Testis (tissue), 5 donors: ENCODE results near the gene CARD18. TPM values are rescaled to one million over a fixed set of nuclear protein-coding genes. Genes with fewer than 3 reads are reported as not detected.

Experiments used
- DNase-seq: peaks from one replicate; pipeline ENCODE4 v3.0.0-alpha.2; 2019
- H3K27ac ChIP-seq, 2 donors: fragments of 200-600 bp; sonication (generic); one replicate each; pipeline ENCODE4 v1.5.1; 2019
- H3K27me3 ChIP-seq: fragments of 200-600 bp; sonication (generic); one replicate; pipeline ENCODE4 v1.5.1; 2019
- H3K36me3 ChIP-seq: fragments of 200-600 bp; sonication (generic); one replicate; pipeline ENCODE4 v1.5.1; 2017; ENCODE audit warnings: low read depth; ENCODE audit errors: missing control alignments
- H3K4me1 ChIP-seq: fragments of 200-600 bp; sonication (generic); one replicate; pipeline ENCODE4 v1.5.1; 2019
- H3K4me3 ChIP-seq, 2 donors: fragments of 200-600 bp; sonication (generic); one replicate each; pipeline ENCODE4 v1.5.1; 2017 to 2019
- H3K9me3 ChIP-seq: fragments of 200-600 bp; sonication (generic); one replicate; pipeline ENCODE4 v1.5.1; 2017
- CTCF ChIP-seq, 3 experiments: fragments of 450-650 bp in 2 of 3; fragments of 200-600 bp in 1 of 3; sonication (generic) in 1 of 3; IDR thresholded peaks; one replicate each; pipeline ENCODE4 v1.5.1; 2016 to 2019; ENCODE audit warnings: antibody characterized with exemption in 3 of 3, mild to moderate bottlenecking in 2 of 3, moderate library complexity in 1 of 3
- POLR2A ChIP-seq: fragments of 450-650 bp; IDR thresholded peaks from one replicate; pipeline ENCODE4 v1.6.1; 2017; ENCODE audit warnings: antibody characterized with exemption, mild to moderate bottlenecking, moderate library complexity
- WGBS, 2 donors: methylation state at CpG; one replicate each; pipeline ENCODE4 v1.1.5; 2018; 5-methylcytosine and 5-hydroxymethylcytosine counted together
- intact Hi-C: fragments of 100-400 bp; cut with DNase I; formaldehyde crosslinking; loops from one replicate; pipeline ENCODE4 v1.15.1; 2023; ENCODE audit warnings: low total_unique reads
- long read RNA-seq, 2 donors: transcript quantifications; one replicate each; lab custom pipeline, GENCODE V29; 2026
- polyA plus RNA-seq: library from polyadenylated mRNA; stranded (reverse); fragments of 350-450 nt; fragmentation: Illumina TruSeq; extraction: RNeasy Lipid Tissue Mini Kit (QIAGEN cat#74804); gene quantifications from one replicate; pipeline ENCODE4 v1.2.3, GENCODE V29; 2014; ENCODE audit warnings: low read depth, low replicate concordance; ENCODE audit not compliant: insufficient read depth
- total RNA-seq, 2 donors: library from RNA; depleted of rRNA; stranded (reverse); fragments of >200 nt; gene quantifications; one replicate each; pipeline ENCODE4 v1.2.3, GENCODE V29; 2016

The CARD18 gene
- total RNA-seq (1 to 10 TPM in 1 of 2 donors, under 1 TPM in 1; 0.81 to 2.3 TPM), polyA plus RNA-seq (0.92 TPM)
- long read RNA-seq, donor 1: 0 reads
- long read RNA-seq, donor 2: 0 reads

- Histone ChIP-seq H3K4me3 (no peak within 1 kb of the TSS), H3K36me3 (no peaks in the 10 kb centered on the region), H3K27ac (no peak within 1 kb of the TSS), H3K9me3 (no peaks in the 10 kb centered on the region), H3K4me1 (no peaks in the 10 kb centered on the region), H3K27me3 (no peaks in the 10 kb centered on the region)
- intact Hi-C loops: no loop called here
- TF ChIP-seq CTCF (IDR thresholded peaks at IDR 0.05): no peak
- TF ChIP-seq POLR2A: no peak
- 80 to 86% methylated on average over 2 of the region's 2 CpGs for WGBS, 2 donors
- DNase-seq: no peak
Observed at GRCh38 chr11:105139669-105140068, at the start of gene CARD18. TSS of gene CARD18 (minus strand) at chr11:105139769. CDS start at chr11:105139726, 43 bp downstream.

- Histone ChIP-seq H3K9me3 (no peaks in the 10 kb centered on the region), H3K27me3 (no peaks in the 10 kb centered on the region), H3K27ac (no peak overlapping the region), H3K4me1 (no peaks in the 10 kb centered on the region), H3K36me3 (no peaks in the 10 kb centered on the region), H3K4me3 (no peak overlapping the region)
- intact Hi-C loops: no loop called here
- 76 to 91% methylated on average over 1 of the region's 1 CpG for WGBS, 2 donors
- no peak for DNase-seq
- no peak for TF ChIP-seq CTCF (IDR thresholded peaks at IDR 0.05)
- TF ChIP-seq POLR2A: no peak
Observed at GRCh38 chr11:105183987-105184386, 44.4 kb upstream of the CARD18 start.

- no peak for DNase-seq
- Histone ChIP-seq H3K4me1 (no peaks in the 10 kb centered on the region), H3K4me3 (no peak overlapping the region), H3K9me3 (no peaks in the 10 kb centered on the region), H3K27me3 (no peaks in the 10 kb centered on the region), H3K27ac (no peak overlapping the region), H3K36me3 (no peaks in the 10 kb centered on the region)
- WGBS, 2 donors: 66 to 70% methylated on average over 3 of the region's 3 CpGs
- intact Hi-C loops: no loop called here
- no peak for TF ChIP-seq POLR2A
- TF ChIP-seq CTCF (IDR thresholded peaks at IDR 0.05): no peak
Observed at GRCh38 chr11:105183426-105183825, 43.9 kb upstream of the CARD18 start.

GRCh38 chr11:105181521-105181920 is 42.0 kb upstream of the CARD18 start:
- WGBS, 2 donors: 79 to 91% methylated on average over 1 of the region's 1 CpG
- no peaks in the 10 kb centered on the region for H3K36me3 ChIP-seq
- intact Hi-C loops: no loop called here
- TF ChIP-seq POLR2A (no peak), CTCF (IDR thresholded peaks at IDR 0.05) (no peak)
- H3K27ac ChIP-seq: no peak overlapping the region
- no peaks in the 10 kb centered on the region for H3K27me3 ChIP-seq
- no peak for DNase-seq
- no peaks in the 10 kb centered on the region for H3K4me1 ChIP-seq
- no peaks in the 10 kb centered on the region for H3K9me3 ChIP-seq
- no peak overlapping the region for H3K4me3 ChIP-seq

GRCh38 chr11:105181100-105181499 is 41.5 kb upstream of the CARD18 start:
- no peak for DNase-seq
- TF ChIP-seq POLR2A: no peak
- no peak for TF ChIP-seq CTCF (IDR thresholded peaks at IDR 0.05)
- H3K27me3 ChIP-seq: no peaks in the 10 kb centered on the region
- H3K36me3 ChIP-seq: no peaks in the 10 kb centered on the region
- H3K27ac ChIP-seq: no peak overlapping the region
- no peaks in the 10 kb centered on the region for H3K4me1 ChIP-seq
- 2 to 5% methylated on average over 2 of the region's 2 CpGs for WGBS, 2 donors
- H3K9me3 ChIP-seq: no peaks in the 10 kb centered on the region
- intact Hi-C loops: no loop called here
- H3K4me3 ChIP-seq: no peak overlapping the region
